Endometrial microvascular endothelial cells (primary cell): ENCODE measurements around the gene TRIM24. TPM values are rescaled to one million over a fixed set of nuclear protein-coding genes. Genes with fewer than 3 reads are reported as not detected.
"Not testable (repeated sequence)": the region's sequence is repeated elsewhere in the genome, so short reads cannot be mapped to it uniquely, and the experiment has no call there.

Source experiments
- in situ Hi-C: cut with HindIII; loops from 2 replicates; pipeline ENCODE4 v1.10.0; 2017; ENCODE audit warnings: low sequenced_read_pairs, low pct_unique_long_range_greater_than_20kb; ENCODE audit errors: inconsistent ontology term
- total RNA-seq: library from RNA; depleted of rRNA; stranded (reverse); fragments of >200 nt; gene quantifications from one replicate; pipeline ENCODE4 v1.2.3, GENCODE V29; 2015; ENCODE audit errors: inconsistent ontology term

The TRIM24 gene
- total RNA-seq, 1 donor from 2014 or later, result 11.8 TPM

- in situ Hi-C loops, result no loop called here
Observed at GRCh38 chr7:138514044-138514443, 54.0 kb downstream of the TRIM24 start.

- in situ Hi-C loops, result no loop called here
Observed at GRCh38 chr7:138515001-138515528, 55.0 kb downstream of the TRIM24 start.

GRCh38 chr7:138519061-138519798 lies 59.2 kb downstream of the TRIM24 start:
- in situ Hi-C loops, result no loop called here

DNA sequence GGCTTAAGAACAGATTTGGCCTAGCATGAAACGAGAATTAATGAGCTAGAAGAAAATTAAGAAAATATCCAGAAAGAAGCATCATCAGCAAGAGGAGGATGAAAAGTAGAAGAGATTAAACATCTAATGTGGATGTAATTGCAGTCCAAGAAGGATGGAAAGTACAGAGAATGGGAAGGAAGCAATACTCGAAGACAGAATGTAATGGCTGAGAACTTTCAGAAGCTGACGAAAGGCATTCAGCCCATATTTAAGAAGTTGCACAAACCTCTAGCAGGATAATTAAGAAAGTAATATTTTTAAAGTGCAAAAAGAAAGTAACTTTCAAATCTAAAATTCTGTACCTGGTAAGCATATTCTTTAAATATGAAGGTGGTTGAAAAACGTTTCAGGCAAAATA lies 60.7 kb downstream of the TRIM24 start:
- in situ Hi-C loops, result no loop called here

GRCh38 chr7:138521837-138522461 lies 61.9 kb downstream of the TRIM24 start:
- in situ Hi-C loops, result no loop called here

DNA sequence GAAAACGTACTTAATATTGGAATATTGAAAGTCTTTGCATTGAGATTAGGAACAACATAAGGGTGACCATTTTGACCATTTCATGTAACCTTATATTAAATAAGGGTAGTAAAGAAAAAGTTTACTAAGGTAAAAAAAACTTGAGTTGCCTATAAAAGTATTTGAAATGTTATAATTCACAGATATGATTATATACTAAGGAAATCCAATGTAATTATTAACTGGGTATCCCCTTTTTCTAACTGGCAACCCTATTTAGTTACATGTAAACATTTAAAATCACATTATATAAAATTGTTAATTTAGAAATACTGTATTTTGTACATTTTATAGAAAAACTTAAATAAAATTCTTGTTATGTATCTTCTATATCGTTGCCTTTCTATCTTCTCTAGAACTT lies 64.2 kb downstream of the TRIM24 start:
- in situ Hi-C loops, result no loop called here

DNA sequence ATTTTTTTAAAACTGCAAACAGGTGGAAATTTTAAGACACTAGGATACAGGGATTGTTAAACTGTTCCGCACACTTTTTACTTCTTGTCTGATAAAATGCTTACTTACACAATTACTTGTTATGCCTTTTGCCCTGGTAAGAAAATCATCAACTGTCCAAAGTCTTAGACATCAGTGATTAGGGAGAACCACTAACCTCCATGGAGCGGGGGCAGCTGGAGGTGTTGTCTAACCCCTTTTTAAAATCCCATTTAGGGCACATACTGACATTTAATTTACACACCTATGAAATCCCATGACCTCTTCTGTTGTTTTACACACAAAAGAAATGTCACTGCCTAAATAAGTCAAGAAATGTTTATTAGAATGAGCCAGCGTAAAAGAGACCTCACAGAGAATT lies 65.7 kb downstream of the TRIM24 start:
- in situ Hi-C loops, result no loop called here

DNA sequence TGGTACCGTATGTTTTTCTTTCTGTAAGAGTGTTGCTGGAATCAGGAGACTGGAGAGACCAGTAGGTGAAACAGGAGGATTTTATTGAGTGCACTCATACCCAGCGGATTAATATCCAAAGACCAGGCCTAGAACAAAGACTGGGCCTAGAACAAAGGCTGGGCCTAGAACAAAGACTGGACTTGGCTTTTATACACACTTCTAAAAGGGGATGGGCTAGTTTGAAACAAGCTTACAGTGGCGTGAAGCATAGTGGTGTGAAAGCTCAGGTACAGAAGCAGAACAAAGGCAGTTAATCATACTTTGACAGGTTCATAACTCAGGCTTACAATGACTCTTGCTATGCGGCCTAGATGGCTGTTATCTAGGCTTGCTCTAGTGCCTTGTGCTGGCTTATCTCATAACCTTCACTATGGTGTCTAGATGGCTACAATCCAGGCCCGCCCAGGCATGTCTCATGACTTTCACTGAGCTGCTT lies 67.7 kb downstream of the TRIM24 start:
- in situ Hi-C loops, result no loop called here

DNA sequence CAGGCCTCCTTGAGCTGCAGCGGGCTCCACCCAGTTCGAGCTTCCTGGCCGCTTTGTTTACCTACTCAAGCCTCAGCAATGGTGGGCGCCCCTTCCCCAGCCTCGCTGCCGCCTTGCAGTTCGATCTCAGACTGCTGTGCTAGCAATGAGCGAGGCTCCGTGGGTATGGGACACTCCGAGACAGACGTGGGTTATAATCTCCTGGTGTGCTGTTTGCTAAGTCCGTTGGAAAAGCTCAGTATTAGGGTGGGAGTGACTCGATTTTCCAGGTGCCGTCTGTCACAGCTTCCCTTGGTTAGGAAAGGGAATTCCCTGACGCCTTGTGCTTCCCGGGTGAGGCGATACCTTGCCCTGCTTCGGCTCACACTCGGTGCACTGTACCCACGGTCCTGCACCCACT lies 76.8 kb downstream of the TRIM24 start:
- in situ Hi-C loops, result not testable (repeated sequence)

DNA sequence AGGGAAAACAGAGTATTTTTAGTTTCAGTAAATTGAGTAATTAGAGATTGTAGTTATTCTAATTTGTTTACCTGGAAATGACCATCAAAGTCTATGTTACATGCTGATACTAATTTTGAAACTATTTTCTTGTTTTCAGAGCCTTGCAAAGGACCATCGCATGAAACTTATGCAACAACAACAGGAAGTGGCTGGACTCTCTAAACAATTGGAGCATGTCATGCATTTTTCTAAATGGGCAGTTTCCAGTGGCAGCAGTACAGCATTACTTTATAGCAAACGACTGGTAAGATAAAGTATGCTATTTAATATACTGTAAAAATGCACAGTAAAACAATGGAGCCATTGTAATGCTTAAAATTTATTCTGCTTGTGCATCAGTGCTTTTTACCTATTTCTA lies 78.5 kb downstream of the TRIM24 start:
- in situ Hi-C loops, result no loop called here

- in situ Hi-C loops, result no loop called here
Observed at GRCh38 chr7:138538997-138539644, 79.1 kb downstream of the TRIM24 start.

DNA sequence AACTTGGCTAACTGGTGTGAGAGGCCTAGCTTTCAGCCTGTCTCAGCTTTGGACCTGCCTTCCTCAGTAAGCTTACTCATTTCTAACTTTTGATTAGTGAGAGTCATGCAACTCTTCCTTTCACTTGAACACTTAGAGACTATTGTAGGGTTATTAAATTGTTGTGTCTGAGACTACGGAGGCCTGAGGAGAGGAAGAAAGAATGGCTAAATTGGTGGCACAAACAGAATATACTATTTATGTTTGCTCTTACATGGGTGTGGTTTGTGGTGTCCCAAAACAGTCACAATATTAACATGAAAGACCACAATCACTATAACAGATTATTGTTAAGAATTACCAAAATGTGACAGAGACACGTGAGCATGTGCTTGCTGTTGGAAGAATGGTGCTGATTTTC lies 82.1 kb downstream of the TRIM24 start:
- in situ Hi-C loops, result no loop called here

DNA sequence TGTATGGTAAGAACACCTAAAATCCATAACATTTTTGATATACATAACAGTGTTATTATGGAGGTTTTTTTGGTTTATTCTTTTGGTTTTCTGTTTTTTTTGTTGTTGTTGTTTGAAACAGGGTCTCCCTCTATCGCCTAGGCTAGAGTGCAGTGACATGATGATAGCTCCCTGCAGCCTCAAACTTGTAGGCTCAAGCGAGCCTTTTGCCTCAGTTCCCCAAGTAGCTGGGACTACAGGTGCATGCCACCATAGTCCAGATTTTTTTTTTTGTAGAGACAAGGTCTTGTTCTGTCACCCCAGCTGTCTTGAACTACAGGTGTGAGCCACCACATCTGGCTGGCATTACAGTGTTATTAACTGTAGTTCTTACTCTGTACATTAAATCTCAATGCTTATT lies 83.7 kb downstream of the TRIM24 start:
- in situ Hi-C loops, result no loop called here

GRCh38 chr7:138545123-138545522 lies 85.1 kb downstream of the TRIM24 start:
- in situ Hi-C loops, result no loop called here

DNA sequence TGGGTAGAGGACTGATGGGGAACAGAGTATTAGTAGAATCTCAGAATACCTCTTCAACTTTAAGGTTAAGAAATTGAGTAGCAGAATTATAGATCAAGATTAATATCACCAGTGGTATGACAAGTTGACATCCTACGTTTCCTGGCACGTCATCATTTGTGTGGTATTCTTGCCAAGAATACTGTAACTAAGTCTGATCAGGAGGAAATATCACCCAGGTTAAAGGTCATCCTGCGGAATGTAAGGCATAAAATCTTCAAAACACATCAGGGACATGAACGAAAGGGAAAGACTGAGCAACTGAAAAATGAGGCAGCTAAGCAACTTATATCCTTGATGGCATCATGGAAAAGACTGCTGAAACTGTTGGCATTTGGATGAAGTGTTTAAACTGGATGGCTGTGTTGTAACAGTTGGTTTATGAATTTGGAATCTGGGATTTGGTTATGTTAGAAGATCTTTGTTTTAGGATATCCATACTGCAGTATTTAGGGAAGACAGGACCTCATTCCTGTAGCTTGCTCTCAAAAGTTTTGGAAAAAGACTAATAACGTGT lies 86.1 kb downstream of the TRIM24 start:
- in situ Hi-C loops, result no loop called here

GRCh38 chr7:138546829-138547228 lies 86.8 kb downstream of the TRIM24 start:
- in situ Hi-C loops, result no loop called here

GRCh38 chr7:138549082-138549481 lies 89.0 kb downstream of the TRIM24 start:
- in situ Hi-C loops, result no loop called here

- in situ Hi-C loops, result loop anchor here (25.0 kb wide), 1 partner anchor 88 kb away; the partner anchor contains the start of gene TRIM24
Observed at GRCh38 chr7:138550337-138550736, 90.3 kb downstream of the TRIM24 start.

DNA sequence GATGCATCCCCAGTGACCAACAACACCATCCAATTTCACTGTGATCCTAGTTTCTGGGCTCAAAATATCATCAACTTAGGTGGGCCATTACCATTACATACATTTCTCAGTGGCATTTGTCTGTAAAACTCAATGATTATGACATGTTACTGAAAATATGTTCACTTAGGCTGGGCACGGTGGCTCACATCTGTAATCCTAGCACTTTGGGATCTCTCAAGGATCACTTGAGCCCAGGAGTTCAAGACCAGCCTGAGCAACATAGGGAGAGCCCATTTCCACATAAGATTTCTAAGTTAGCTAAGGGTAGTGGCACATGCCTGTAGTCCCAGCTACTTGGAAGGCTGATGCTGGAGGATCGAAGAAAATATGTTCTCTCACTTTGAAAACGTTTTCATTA lies 91.0 kb downstream of the TRIM24 start:
- in situ Hi-C loops, result loop anchor here (25.0 kb wide), 1 partner anchor 89 kb away; the partner anchor contains the start of gene TRIM24
